ENCODE measurements around the gene HLA-F.

DNA sequence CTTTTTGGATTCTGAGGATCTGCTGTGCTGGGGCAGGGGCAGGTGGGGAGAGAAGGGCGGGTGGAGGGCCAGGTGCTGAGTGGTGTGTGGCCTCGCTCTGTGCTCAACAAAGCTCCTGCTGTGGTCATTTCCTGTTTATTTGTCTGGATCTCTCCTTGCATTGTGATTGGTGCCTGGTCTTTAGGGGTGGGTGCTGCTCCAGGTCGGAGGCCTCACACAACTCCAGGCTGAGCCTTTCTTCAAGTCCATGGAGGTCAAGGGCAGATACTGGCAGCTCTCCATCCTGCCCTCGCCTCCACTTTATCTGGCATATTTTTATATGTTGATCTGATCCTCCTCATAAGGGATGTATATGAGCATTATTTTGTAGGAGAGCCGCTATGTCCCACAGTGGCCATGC lies 36.2 kb downstream of the HLA-F start:
- TF ChIP-seq POLR2A (IDR thresholded peaks at IDR 0.05; ENCODE audit: low read length): no peak
- no peak for TF ChIP-seq GATA1 (IDR thresholded peaks at IDR 0.05; ENCODE audit: low read depth, low read length)

All from erythroblast (primary cell).